HFF-Myc (cell line): ENCODE data around the gene COL26A1.

Experiments used
- DNase-seq: peaks from one replicate; pipeline ENCODE4 v3.0.0-alpha.2; 2011; ENCODE audit warnings: low read depth; ENCODE audit errors: extremely low read depth
- H3K4me3 ChIP-seq: replicated peaks from 2 replicates; pipeline ENCODE4 v1.5.1; 2011; ENCODE audit warnings: low read depth, mild to moderate bottlenecking, control low read depth, low read length
- CTCF ChIP-seq: IDR thresholded peaks from 2 replicates; pipeline ENCODE4 v1.5.1; 2012; ENCODE audit warnings: mild to moderate bottlenecking, low read depth, low read length, control low read depth; ENCODE audit errors: missing control alignments

Gene COL26A1

GRCh38 chr7:101532400-101533102 lies 169.9 kb downstream of the COL26A1 start:
- no peak for TF ChIP-seq CTCF

GRCh38 chr7:101533103-101533465 lies 170.4 kb downstream of the COL26A1 start:
- H3K4me3 ChIP-seq, result no peak overlapping the region
- no peak for DNase-seq
- TF ChIP-seq CTCF, result no peak

More at GRCh38 chr7:101532400-101533102, 169.9 kb downstream of the COL26A1 start:
- DNase-seq, result no peak
- H3K4me3 ChIP-seq, result no peak overlapping the region

GRCh38 chr7:101534015-101534803 lies 171.5 kb downstream of the COL26A1 start:
- TF ChIP-seq CTCF, result no peak
- no peak for DNase-seq
- H3K4me3 ChIP-seq, result no peak overlapping the region

- H3K4me3 ChIP-seq, result no peak overlapping the region
- no peak for DNase-seq
- TF ChIP-seq CTCF, result no peak
Observed at GRCh38 chr7:101534873-101535272, 172.2 kb downstream of the COL26A1 start.

- TF ChIP-seq CTCF, result no peak
- H3K4me3 ChIP-seq, result no peak overlapping the region
- no peak for DNase-seq
Observed at GRCh38 chr7:101535351-101535751, 172.7 kb downstream of the COL26A1 start.

GRCh38 chr7:101536232-101536631 lies 173.6 kb downstream of the COL26A1 start:
- no peak for TF ChIP-seq CTCF
- no peak for DNase-seq
- H3K4me3 ChIP-seq, result no peak overlapping the region
